B cell (primary cell): ENCODE measurements around the gene CES1.

ENCODE experiments used
- CTCF ChIP-seq: fragments of 200-600 bp; IDR thresholded peaks from one replicate; pipeline ENCODE4 v1.8.0; 2022; ENCODE audit warnings: antibody characterized with exemption, mild to moderate bottlenecking
- EZH2 ChIP-seq: IDR thresholded peaks from 2 replicates; pipeline ENCODE4 v1.6.1; 2012; ENCODE audit warnings: borderline replicate concordance, low read depth, mild to moderate bottlenecking, moderate library complexity, low read length; ENCODE audit not compliant: insufficient read depth, poor library complexity, severe bottlenecking

GRCh38 chr16:55828680-55829079 lies 4.2 kb downstream of the CES1 start:
- TF ChIP-seq CTCF (no peak), EZH2 (no peak)
